Right renal cortex interstitium (tissue), 3 donors: ENCODE data around the gene SIK3. TPM values are rescaled to one million over a fixed set of nuclear protein-coding genes. Genes with fewer than 3 reads are reported as not detected.
"Not testable (repeated sequence)": the region's sequence is repeated elsewhere in the genome, so short reads cannot be mapped to it uniquely, and the experiment has no call there.

Experiments used
- DNase-seq, 3 donors: peaks; one replicate each; pipeline ENCODE4 v3.0.0-alpha.2; 2013; ENCODE audit warnings: low read depth in 3 of 3, low spot score in 2 of 3
- polyA plus RNA-seq, 3 donors: library from polyadenylated mRNA; unstranded; fragments of 120-200 nt; gene quantifications; one replicate each; pipeline ENCODE4 v1.2.1, GENCODE V29; 2013; ENCODE audit not compliant: insufficient read length in 3 of 3

The SIK3 gene
- polyA plus RNA-seq, 3 donors: 30.8 to 31.9 (median 31.5) TPM

DNA sequence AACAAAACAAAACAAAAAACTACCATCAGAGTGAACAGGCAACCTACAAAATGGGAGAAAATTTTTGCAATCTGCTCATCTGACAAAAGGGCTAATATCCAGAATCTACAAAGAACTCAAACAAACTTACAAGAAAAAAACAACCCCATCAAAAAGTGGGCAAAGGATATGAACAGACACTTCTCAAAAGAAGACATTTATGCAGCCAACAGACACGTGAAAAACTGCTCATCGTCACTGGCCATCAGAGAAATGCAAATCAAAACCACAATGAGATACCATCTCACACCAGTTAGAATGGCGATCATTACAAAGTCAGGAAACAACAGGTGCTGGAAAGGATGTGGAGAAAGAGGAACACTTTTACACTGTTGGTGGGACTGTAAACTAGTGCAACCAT is 14.3 kb upstream of the SIK3 start:
- not testable (repeated sequence) for DNase-seq

DNA sequence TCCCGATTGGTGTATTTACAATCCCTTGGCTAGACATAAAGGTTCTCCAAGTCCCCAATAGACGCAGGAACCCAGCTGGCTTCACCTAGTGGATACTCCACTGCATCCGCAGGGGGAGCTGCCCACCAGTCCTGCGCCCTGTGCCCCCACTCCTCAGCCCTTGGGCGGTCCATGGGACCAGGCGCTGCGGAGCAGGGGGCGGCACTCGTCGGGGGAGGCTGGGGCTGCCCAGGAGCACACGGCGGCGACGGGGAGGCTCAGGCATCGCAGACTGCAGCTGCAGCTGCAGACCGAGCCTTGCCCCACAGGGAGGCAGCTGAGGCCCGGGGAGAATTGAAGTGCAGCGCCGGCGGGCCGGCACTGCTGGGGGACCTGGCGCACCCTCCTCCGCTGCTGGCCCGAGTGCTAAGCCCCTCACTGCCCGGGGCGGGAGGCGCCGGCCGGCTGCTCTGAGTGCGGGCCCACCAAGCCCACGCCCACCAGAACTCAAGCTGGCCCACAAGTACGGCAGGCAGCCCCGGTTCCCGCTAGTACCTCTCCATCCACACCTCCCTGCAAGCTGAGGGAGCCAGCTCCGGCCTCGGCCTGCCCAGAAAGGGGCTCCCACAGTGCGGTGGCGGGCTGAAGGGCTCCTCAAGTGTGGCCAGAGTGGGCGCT is 12.2 kb upstream of the SIK3 start:
- DNase-seq: no peak

DNA sequence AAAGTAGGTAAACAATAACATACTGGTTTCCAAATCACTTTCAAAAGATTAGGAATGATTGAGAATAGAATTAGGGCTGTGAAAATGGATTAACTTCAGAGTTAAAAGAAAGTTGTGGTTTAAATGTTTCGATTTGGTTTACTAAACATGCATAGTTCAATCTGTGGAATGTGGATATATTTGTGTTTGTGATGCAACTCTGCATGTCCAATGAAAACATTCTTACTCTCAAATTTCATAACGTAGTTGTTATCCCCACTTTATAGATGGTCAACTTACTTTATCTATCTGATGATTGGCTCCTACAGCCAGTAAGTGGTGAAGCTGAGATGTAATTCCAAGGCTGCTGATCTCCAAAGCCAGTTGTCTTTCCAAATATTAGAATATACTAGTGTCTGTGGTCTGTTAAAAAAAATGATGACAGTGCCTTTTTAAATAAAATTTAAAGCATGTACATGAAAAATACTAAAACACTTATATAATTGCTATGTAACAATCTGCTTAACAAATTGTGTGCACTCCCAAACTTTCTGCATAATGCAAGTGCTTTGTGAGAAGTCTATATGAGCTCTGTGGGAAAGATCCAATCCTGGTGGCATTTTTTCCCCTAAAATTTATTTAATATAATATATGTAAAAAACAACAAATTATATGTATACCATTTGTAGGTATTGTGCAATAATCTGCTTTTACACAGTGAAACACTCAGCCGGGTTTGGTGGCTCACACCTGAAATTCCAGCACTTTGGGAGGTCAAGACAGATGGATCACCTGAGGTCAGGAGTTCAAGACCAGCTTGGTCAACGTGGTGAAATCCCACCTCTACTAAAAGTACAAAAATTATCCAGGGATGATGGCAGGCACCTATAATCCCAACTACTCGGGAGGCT is 9.7 kb upstream of the SIK3 start:
- DNase-seq: no peak

DNA sequence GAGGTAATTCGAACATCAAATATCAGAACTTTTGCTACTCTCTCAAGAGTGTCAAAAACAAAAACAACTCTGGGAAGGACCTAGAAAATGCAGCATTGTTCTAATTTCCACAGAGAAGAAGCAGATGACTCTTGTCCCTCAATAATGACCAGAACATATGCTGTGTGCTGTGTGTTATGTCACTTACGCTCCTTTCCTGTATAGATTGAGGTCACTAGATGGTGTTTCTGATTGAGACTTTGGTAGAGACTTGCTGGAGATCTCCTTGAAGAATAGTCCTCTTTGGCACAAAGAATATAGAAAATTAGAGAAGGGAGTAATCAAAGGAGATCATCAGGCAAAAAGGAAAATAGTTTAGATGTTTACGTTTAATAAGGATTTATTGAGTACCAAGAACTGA is 2.3 kb upstream of the SIK3 start:
- no peak for DNase-seq

DNA sequence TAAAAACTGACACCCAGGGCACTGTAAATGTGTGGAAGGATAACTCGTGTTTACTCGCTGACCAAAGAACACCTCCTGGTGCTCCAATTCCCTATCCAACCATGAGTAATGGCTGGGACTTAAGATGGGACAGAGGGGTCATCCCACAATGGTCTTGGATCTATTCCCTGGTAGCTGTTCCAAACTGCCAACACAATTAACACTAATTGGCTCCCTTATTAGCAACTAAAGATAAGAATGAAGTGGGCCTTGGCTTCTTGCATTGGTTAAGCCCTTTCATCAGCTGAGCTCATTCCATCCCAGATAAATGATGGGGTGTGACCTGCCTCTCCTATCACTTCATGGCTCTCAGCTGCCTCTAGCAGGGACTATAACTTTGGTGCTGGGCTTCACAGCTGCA is 1.5 kb upstream of the SIK3 start:
- DNase-seq: no peak

DNA sequence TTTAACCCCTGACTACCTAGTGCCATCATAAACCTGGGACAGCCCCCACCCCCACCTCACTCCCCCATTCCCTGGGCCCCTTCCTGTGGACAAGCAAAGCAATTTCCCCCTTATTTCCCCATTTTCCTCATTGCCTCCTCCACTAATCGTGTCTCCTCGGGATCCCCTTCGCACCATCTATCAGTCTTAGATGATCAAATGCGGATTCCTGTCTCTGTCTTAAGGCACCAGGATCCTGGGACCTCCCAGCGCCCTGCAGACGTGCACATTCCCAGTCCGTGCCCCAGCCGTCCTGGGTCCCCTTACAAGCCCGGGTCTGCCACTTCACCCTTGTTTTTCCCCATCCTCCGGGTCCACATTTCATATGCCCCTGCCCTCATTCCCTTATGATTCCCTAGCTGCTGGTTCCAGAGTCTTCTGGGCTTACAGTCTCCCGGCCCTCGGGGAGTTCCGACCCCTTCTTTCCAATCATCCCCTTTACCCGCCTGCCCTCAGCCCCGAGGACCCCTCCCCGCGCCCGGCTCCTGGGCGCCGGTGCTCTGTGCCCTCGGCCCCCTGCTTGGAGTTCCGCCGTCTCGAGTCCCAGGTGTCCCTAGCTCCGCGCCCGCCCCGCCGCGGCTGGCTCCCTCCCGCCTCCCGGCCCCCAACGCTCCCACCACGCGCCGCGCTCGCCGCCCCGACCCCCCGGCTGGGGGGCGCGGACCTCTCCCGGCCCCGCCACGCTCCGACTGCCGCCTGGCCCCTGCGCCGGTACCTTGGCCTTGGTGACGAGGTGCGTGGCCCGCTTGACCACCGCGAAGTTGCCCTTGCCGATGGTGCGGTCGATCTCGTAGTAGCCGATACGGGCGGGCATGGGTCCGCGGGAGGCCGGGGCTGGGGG is 599 bp downstream of the SIK3 start:
- DNase-seq: no peak

DNA sequence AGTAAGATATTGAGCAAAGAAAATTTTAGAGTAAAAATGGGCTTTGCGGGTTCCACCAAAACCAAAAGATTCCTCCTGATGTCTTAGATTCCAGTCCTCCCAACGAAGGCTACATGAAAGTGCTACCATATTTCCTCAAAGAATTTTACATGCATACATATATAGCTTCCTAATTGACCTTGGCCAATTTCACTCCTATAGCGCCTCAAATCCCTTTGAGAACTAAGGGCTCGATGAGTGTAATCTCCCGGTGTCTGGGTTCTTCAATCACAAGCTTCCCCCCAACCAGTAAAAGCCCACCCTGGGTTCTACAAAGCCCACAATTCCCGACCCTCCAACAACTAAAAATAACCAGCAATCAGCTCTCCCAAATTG is 1.2 kb downstream of the SIK3 start:
- no peak for DNase-seq

DNA sequence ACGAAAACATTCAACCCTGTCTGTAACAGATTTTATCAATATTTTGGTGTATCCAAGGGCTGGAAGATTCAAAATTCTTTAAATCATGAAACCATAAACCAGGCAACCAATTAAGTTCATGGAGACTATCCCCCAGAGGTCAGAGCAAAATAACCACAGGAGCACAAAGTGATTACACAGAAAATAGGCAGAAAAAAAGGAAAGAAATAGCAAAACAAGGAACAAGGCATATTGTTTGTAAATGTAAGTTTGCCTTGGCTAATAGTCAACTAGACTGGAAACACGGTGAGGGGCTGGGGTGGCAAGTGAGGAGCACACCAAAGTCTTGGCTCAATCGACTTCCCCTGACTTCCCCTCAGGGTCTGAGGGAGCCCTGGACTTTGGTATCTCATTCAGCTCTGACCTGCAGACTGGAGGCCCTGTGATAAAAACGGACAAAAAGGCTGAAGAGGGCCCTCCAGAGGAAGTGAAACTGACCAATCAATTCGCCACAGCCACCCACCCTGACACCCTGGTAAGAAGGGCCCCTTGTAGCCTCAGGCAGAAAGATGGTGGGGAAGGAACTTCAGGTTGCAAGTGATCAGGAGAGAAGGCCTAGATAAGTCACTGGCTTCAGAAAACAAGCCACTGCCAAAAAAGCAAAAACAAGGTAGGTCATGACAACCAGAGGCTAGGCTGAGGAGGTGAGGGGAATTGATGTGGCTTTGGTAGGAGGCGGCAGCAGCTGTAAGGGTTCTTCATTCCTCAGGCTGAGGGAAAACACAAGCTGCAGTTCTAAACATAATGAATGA is 1.8 kb downstream of the SIK3 start:
- DNase-seq: no peak

DNA sequence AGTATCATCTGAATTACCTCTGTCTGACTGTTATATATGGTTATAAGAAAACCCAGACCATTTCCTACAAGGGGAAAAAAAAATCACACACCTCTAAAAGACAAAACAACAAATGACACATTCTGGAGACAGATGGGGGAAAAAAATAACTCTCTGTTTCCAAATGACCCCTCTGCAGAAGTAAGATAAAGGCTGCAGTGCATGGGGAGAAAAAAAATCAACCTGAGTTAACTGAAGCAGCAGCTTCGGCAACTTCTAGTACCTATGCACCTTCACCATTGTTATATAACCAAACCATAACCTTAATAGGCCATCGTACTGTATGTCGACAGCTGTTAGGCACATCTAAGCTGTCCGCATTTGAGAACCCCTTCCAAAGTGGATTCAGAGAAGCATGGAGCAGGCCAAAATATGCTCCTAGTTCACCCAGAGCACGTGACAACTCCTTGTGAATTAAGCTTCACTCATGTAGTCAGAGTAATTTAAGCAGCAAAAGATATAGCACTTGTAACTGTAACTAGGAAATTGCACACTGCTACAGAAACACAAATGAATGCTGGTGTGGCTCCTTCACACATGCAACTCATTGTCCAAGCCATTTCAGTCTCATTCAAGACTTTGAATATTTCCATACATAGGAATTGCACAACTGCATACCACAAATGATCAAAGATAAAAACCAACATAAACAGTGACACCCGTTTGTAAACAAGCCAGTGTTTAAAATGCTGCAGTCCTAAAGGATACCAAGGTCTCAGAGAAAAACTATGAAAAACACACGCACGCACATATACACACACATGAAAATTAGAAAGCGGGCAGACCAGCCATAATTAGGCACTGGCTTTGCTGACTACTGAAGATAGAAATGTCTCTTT is 2.7 kb downstream of the SIK3 start:
- DNase-seq: no peak

DNA sequence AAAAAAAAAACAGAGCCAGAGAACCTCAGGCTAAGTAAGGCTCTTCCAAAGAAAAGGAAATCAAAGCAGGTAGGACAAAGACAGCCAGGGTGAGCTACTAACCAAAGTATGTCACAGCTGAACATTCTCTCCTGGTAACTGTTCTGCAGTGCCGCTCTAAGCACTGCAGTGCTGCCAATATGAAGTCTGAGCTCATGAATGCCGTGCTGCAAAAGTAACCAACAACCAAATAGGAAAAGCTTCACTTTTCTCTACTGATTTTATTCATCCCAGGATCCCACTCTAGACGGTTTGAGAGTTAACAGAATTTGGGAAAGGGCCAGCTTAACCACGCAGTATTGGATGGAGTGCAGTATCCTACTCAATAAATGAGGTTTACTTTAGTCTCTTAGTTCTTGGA is 3.5 kb downstream of the SIK3 start:
- DNase-seq: no peak

DNA sequence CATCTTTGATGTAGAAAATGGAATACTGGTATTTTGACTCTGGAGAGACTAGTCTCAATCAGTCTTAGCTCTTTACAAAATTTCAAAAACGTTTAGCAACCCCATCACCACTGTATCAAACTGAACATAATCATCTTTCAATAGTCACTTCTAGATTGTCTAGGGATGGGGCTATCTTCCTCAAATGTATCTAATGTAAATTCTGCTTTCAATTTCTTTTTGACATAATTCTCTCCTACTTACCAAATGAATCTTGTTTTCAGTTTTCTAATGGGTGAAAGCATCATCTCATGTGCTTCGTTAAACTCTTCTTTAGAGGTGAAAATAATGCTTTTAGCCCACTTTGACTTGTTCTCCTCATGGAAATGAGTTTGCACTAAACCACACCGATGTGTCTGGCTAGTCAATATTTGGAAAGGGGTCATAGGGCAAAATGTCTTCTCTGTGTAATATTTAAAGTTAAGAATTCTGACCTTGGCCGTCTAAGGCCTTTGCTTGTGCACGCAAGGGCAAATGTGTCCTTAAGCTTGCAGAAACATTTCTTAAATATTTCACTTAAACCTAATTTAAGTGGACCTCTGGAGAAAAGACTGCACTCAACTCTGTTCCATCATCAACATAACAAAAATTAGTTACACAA is 5.2 kb downstream of the SIK3 start:
- DNase-seq: no peak

DNA sequence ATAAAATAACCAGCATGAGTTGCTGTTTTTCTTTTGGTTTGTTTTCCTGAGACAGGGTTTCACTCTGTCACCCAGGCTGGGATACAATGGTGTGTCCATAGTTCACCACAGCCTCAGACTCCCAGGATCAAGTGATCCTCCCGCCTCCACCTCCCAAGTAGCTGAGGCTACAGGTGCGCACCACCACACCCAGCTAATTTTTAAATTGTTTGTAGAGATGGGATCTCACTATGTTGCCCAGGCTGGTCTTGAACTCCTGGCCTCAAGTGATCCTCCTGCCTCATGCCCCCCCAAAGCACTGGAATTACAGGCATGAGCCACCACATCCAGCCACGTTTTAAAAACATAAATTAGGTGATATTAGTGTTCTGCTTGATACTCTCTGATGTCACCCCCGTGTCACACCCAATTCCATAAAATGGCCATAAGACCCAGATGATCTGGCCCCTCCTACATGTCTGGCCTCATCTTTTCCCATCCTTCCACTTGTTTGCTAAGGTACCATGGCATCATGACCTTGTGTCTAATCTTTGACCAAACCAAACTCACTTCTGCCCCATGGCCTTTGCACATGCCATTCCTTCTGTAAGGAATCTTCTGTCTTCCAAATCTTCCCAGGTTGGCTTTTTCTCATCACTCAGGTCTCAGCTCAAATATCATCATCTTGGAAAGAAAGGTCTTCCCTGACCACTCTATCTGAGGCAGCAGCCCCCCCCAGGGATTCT is 6.3 kb downstream of the SIK3 start:
- no peak for DNase-seq

DNA sequence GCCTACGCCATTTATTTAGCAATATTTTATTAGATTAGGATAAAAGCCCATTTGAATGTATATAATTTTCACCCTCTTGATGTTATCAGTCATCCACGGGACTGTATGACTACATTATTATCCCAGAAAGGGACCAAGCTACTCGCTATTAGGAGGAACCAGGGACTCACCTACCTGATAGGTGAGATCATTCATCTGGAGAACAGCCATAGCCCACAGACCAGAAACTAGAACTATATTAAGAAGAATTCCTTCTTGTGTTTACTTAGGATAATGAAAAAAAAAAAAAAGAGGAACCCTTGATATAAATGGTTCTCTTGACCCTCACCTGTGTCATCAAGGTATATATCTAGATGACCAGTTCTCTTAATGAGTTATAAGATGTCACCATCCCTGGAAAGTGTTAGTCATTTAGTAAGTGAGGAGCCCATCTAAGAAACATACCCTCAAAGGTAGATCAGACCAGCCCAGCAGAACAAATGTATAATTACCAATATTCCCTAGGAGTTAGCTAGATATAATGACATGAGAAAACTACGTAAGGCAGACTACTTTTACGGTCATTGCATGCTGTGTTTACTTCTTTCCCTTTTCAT is 8.0 kb downstream of the SIK3 start:
- DNase-seq: no peak

DNA sequence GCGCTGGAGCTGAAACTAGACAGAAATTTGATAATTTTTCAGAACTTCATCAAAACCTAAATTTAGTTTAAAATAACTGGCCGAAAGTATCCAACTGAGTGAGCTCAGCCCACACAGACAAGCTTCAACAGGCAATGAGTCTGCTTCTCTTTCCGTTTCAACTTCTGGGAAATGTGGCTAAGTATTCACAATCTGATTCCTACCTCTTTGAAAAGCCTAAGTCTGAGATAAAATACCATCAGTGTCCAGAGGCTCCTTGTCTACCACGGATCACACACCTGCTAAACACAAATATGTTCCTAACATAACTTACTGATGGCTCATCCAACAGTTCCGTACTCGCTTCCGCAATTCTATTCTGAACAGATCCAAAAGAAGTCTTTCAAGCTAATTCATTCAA is 8.5 kb downstream of the SIK3 start:
- no peak for DNase-seq

DNA sequence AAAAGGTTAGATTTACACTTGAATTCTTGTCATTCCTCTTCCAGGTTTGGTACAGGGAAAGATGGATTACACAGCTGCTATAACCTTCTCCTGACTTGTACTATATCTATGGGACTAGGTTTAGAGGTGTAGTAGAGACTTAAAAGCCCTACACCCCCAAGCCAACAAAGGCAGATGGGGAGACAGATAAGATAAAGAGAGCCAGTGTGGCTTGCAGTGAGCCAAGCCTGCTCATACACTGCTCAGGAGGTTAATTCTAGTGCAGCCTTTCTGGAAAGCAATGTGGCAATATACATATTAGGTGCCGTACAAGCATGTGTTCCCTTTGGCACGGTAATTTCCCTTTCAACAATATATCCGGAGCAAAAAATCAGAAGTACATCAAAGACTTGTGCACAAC is 10.8 kb downstream of the SIK3 start:
- no peak for DNase-seq

DNA sequence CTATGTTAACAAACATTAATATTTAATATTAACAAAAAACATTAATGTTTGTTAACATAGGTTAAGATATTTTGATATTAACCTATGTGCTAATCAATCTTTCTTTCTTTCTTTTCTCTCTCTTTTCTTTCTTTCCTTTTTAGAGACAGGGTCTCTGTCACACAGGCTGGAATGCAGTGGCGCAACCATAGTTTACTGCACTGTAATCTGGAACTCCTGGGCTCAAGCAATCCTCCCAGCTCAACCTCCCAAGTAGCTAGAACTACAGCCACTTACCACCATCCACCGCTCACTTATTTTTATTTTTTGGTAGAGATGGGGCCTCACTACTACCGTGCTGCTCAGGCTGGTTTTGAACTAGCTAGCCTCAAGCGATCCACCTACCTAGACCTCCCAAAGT is 13.2 kb downstream of the SIK3 start:
- DNase-seq: no peak

DNA sequence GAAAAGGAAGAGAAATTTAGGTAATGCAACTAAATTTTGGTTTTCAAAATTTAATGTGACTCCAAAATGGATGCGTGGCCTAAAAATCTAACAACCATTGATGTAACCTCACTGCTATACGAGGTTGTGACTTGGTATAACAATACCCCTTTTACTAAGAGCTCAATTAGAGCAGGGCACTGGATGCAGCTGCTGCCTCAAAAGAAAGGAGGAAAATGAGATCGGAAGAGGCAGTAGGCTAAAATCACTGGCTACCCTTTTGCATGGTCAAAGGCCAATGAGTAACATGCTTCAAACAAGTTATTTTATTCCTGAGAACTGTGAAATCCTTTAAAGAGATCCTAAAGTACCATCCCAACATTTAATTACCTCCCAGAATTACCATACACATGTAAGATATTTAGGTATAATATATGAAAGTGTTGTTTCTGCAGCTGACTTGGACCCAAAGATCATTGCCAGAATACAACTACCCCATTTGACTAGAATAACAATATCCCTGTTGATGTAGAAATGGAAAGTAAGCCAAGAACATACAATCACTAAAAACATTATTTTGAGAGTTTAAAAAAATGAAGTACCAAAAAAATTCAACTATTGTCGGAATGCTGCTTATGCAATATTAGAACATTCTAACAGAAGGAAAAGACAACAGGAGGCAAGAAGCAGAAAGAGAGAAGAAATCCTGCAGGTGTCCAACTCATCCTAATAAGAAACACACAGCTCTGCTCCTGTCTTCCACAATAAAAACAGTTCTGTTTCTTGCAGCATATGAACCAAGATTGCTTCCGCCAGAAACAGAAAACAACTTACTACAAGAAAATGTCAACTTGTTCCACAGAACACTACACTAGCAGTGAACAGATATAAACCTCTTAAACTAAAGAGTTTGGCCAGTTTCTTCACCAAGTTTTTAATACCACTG is 15.0 kb downstream of the SIK3 start:
- no peak for DNase-seq
